K562 (cell line): ENCODE data around the gene KLHL18. TPM values are rescaled to one million over a fixed set of nuclear protein-coding genes. Genes with fewer than 3 reads are reported as not detected.

Experiments used
- BMI1 ChIP-seq: fragments of 150-350 bp; IDR thresholded peaks from 2 replicates; pipeline ENCODE4 v1.6.1; 2014; ENCODE audit warnings: low read length
- BRCA1 ChIP-seq, 2 experiments: fragments of 450-650 bp in 1 of 2; sonication (generic) in 1 of 2; formaldehyde crosslinking in 1 of 2; IDR thresholded peaks; 2 replicates each; pipeline versions ENCODE4 v1.5.0 to v1.6.1; 2017 to 2020; ENCODE audit warnings: mild to moderate bottlenecking in 1 of 2, missing genetic modification reagents in 1 of 2
- CBX1 ChIP-seq: sonication (generic); IDR thresholded peaks from 2 replicates; pipeline ENCODE4 v1.6.1; 2016; ENCODE audit warnings: antibody characterized with exemption, low read depth, mild to moderate bottlenecking
- CEBPG ChIP-seq, 3 experiments: fragments of 200-800 bp in 1 of 3; sonication (Bioruptor generic) in 1 of 3; sonication (generic) in 1 of 3; formaldehyde crosslinking in 1 of 3; IDR thresholded peaks in 2 of 3; conservative IDR thresholded peaks in 1 of 3; 2 replicates each; pipeline versions ENCODE4 v1.6.1 to v1.8.0; 2016 to 2022; ENCODE audit warnings: missing compliant biosample characterization in 2 of 3, missing genetic modification characterization in 2 of 3, mild to moderate bottlenecking in 1 of 3, missing genetic modification reagents in 1 of 3
- HEY1 ChIP-seq: fragments of 250-450 bp; sonication (Bioruptor Pico); IDR thresholded peaks from 2 replicates; pipeline ENCODE4 v1.5.0; 2020; ENCODE audit warnings: mild to moderate bottlenecking, moderate library complexity, borderline replicate concordance
- HLTF ChIP-seq: fragments of 450-650 bp; IDR thresholded peaks from 2 replicates; pipeline ENCODE4 v1.6.1; 2016
- NFE2L1 ChIP-seq: fragments of 450-650 bp; IDR thresholded peaks from 2 replicates; pipeline ENCODE4 v1.6.1; 2016; ENCODE audit warnings: missing genetic modification characterization, low read depth, mild to moderate bottlenecking, missing compliant biosample characterization, moderate library complexity, borderline replicate concordance
- NFYB ChIP-seq: IDR thresholded peaks from 2 replicates; pipeline ENCODE4 v1.6.1; 2011; ENCODE audit warnings: mild to moderate bottlenecking, moderate library complexity; ENCODE audit not compliant: insufficient read length; ENCODE audit errors: extremely low read depth
- NR1H2 ChIP-seq: sonication (generic); formaldehyde crosslinking; IDR thresholded peaks from 2 replicates; pipeline ENCODE4 v1.4.0; 2020; ENCODE audit warnings: mild to moderate bottlenecking, missing genetic modification reagents
- PYGO2 ChIP-seq: fragments of 450-650 bp; IDR thresholded peaks from 2 replicates; pipeline ENCODE4 v1.6.1; 2016; ENCODE audit warnings: mild to moderate bottlenecking, missing genetic modification characterization, moderate library complexity, missing compliant biosample characterization
- SMAD3 ChIP-seq: fragments of 450-650 bp; formaldehyde crosslinking; conservative IDR thresholded peaks from 2 replicates; pipeline ENCODE4 v1.4.0; 2020; ENCODE audit warnings: mild to moderate bottlenecking
- SNIP1 ChIP-seq: fragments of 450-650 bp; IDR thresholded peaks from 2 replicates; pipeline ENCODE4 v1.7.1; 2017; ENCODE audit warnings: low read depth, mild to moderate bottlenecking
- SP1 ChIP-seq: sonication (generic); formaldehyde crosslinking; IDR thresholded peaks from 2 replicates; pipeline ENCODE4 v1.8.1; 2022; ENCODE audit warnings: mild to moderate bottlenecking, missing genetic modification reagents
- XRCC5 ChIP-seq: fragments of 200-400 bp; formaldehyde crosslinking; IDR thresholded peaks from 2 replicates; pipeline ENCODE4 v1.6.1; 2017; ENCODE audit warnings: low read depth, mild to moderate bottlenecking, low read length
- ZBTB8A ChIP-seq: fragments of 450-650 bp; IDR thresholded peaks from 2 replicates; pipeline ENCODE4 v1.6.1; 2018; ENCODE audit warnings: mild to moderate bottlenecking, moderate library complexity; ENCODE audit not compliant: partially characterized antibody
- ZNF316 ChIP-seq: fragments of 450-650 bp; IDR thresholded peaks from 2 replicates; pipeline ENCODE4 v1.6.1; 2016
- ZNF445 ChIP-seq: fragments of 250-450 bp; sonication (Bioruptor Pico); IDR thresholded peaks from 2 replicates; pipeline ENCODE4 v1.4.0; 2020; ENCODE audit warnings: low read depth, mild to moderate bottlenecking, moderate library complexity
- polyA plus RNA-seq, 8 experiments: library from polyadenylated mRNA; depleted of rRNA in 4 of 8; stranded (reverse) in 5 of 8; unstranded in 3 of 8; fragments of >200 nt; fragmentation: Nextera tagmentation in 2 of 8; fragmentation: Illumina TruSeq in 1 of 8; extraction: Ambion mirVana in 2 of 8; extraction: Trizol in 1 of 8; gene quantifications; 2 replicates each; pipeline versions ENCODE4 v1.2.1 to v1.2.3, GENCODE V29; 2011 to 2014; ENCODE audit warnings: inconsistent platforms in 1 of 8, missing spikeins in 1 of 8
- total RNA-seq, 7 experiments: library from RNA; depleted of rRNA in 6 of 7; stranded (reverse); fragments of >200 nt in 6 of 7; fragmentation: Illumina TruSeq in 2 of 7; extraction: Trizol in 2 of 7; gene quantifications; 2 replicates each; pipeline versions ENCODE4 v1.2.1 to v1.2.3, GENCODE V29; 2011 to 2021; ENCODE audit warnings: low replicate concordance in 1 of 7
- TF ChIP-seq, protein P1 (sequence below), 3 experiments: fragments of 200-800 bp in 1 of 3; sonication (Bioruptor generic) in 1 of 3; sonication (generic) in 1 of 3; formaldehyde crosslinking in 1 of 3; IDR thresholded peaks; 2 replicates each; pipeline versions ENCODE4 v1.6.1 to v1.8.0; 2016 to 2022; ENCODE audit warnings: mild to moderate bottlenecking in 2 of 3, missing compliant biosample characterization in 2 of 3, missing genetic modification characterization in 2 of 3, missing genetic modification reagents in 1 of 3
- TF ChIP-seq, protein P2 (sequence below): fragments of 250-450 bp; sonication (Bioruptor Pico); IDR thresholded peaks from 2 replicates; pipeline ENCODE4 v1.5.0; 2021
- TF ChIP-seq, protein P3 (sequence below): sonication (generic); formaldehyde crosslinking; IDR thresholded peaks from 2 replicates; pipeline ENCODE4 v1.8.1; 2023; ENCODE audit warnings: mild to moderate bottlenecking, missing genetic modification reagents
- TF ChIP-seq, protein P4 (sequence below), 3 experiments: IDR thresholded peaks in 2 of 3; conservative IDR thresholded peaks in 1 of 3; 2 replicates each; pipeline ENCODE4 v1.5.1; 2011 to 2012; ENCODE audit warnings: low read length in 3 of 3, mild to moderate bottlenecking in 3 of 3, control low read depth in 2 of 3, improper control_type of control experiment in 1 of 3, inconsistent platforms in 1 of 3, low read depth in 1 of 3, mixed read lengths in 1 of 3, moderate library complexity in 1 of 3; ENCODE audit not compliant: insufficient read depth in 2 of 3

Gene KLHL18
- total and polyA plus RNA-seq, 9 of the 15 experiments (the other 6 are each of a cell fraction or from before 2014, with no cell fraction given): 26.7 to 97.5 (median 48.7) TPM

DNA sequence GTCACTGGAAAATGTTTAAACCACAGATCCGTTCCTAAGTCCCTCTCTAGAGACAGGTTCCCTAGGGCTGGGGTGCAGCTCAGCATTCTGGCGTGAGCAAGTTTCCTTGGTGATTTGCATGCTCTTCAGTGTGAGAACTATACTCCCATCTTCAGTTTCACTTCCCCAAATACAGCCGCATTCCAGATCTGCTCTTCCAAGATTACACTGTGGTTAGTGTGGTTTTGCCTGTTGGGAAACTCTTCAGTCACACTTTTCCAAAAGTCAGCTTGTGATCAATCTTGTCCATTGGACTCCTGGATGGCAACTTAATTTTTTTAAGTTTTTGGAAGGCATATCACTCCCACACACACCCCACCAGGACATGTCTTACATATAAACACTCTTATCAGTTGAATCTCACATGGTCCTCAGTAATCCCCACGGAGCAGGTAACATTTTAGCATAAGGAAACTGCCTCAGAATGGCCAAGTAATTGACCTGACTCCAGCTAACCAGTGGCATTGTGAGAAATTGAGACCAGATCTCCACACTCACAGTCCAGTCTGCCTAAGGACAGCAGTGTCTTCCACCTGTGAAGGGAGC lies 64.6 kb downstream of the KLHL18 start (continued):
- TF ChIP-seq, protein P1, sequence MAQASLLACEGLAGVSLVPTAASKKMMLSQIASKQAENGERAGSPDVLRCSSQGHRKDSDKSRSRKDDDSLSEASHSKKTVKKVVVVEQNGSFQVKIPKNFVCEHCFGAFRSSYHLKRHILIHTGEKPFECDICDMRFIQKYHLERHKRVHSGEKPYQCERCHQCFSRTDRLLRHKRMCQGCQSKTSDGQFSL (CRISPR knock-in tag; IDR thresholded peaks at IDR 0.05): no peak
- TF ChIP-seq, protein P1 (tag; IDR thresholded peaks at IDR 0.05): no peak
- TF ChIP-seq XRCC5 (no peak), SNIP1 (no peak), ZNF445 (CRISPR knock-in tag) (no peak), NFYB (no peak), CBX1 (no peak), SMAD3 (CRISPR knock-in tag) (no peak), SP1 (CRISPR knock-in tag) (peak; percentile 68), CEBPG (CRISPR knock-in tag; IDR thresholded peaks at IDR 0.05) (no peak), CEBPG (tag; conservative IDR thresholded peaks at IDR 0.05 in 1 of 2, IDR thresholded peaks at IDR 0.05 in 1 of 2) (peak in 1 of 2 experiments; percentile 85; a peak in 2 of 4 replicates), NFE2L1 (tag) (no peak), ZNF316 (no peak), BMI1 (no peak), ZBTB8A (no peak), HLTF (no peak), BRCA1 (IDR thresholded peaks at IDR 0.05) (no peak), BRCA1 (CRISPR knock-in tag; IDR thresholded peaks at IDR 0.05) (no peak), NR1H2 (CRISPR knock-in tag) (no peak), HEY1 (CRISPR knock-in tag) (peak; percentile 86; the same call in 1 of the 2 replicates), PYGO2 (peak; percentile 60; the same call in 1 of the 2 replicates)
- TF ChIP-seq, protein P2, sequence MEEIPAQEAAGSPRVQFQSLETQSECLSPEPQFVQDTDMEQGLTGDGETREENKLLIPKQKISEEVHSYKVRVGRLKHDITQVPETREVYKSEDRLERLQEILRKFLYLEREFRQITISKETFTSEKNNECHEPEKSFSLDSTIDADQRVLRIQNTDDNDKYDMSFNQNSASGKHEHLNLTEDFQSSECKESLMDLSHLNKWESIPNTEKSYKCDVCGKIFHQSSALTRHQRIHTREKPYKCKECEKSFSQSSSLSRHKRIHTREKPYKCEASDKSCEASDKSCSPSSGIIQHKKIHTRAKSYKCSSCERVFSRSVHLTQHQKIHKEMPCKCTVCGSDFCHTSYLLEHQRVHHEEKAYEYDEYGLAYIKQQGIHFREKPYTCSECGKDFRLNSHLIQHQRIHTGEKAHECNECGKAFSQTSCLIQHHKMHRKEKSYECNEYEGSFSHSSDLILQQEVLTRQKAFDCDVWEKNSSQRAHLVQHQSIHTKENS (CRISPR knock-in tag): no peak
- TF ChIP-seq, protein P3, sequence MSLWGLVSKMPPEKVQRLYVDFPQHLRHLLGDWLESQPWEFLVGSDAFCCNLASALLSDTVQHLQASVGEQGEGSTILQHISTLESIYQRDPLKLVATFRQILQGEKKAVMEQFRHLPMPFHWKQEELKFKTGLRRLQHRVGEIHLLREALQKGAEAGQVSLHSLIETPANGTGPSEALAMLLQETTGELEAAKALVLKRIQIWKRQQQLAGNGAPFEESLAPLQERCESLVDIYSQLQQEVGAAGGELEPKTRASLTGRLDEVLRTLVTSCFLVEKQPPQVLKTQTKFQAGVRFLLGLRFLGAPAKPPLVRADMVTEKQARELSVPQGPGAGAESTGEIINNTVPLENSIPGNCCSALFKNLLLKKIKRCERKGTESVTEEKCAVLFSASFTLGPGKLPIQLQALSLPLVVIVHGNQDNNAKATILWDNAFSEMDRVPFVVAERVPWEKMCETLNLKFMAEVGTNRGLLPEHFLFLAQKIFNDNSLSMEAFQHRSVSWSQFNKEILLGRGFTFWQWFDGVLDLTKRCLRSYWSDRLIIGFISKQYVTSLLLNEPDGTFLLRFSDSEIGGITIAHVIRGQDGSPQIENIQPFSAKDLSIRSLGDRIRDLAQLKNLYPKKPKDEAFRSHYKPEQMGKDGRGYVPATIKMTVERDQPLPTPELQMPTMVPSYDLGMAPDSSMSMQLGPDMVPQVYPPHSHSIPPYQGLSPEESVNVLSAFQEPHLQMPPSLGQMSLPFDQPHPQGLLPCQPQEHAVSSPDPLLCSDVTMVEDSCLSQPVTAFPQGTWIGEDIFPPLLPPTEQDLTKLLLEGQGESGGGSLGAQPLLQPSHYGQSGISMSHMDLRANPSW (CRISPR knock-in tag): no peak
- TF ChIP-seq, protein P4, sequence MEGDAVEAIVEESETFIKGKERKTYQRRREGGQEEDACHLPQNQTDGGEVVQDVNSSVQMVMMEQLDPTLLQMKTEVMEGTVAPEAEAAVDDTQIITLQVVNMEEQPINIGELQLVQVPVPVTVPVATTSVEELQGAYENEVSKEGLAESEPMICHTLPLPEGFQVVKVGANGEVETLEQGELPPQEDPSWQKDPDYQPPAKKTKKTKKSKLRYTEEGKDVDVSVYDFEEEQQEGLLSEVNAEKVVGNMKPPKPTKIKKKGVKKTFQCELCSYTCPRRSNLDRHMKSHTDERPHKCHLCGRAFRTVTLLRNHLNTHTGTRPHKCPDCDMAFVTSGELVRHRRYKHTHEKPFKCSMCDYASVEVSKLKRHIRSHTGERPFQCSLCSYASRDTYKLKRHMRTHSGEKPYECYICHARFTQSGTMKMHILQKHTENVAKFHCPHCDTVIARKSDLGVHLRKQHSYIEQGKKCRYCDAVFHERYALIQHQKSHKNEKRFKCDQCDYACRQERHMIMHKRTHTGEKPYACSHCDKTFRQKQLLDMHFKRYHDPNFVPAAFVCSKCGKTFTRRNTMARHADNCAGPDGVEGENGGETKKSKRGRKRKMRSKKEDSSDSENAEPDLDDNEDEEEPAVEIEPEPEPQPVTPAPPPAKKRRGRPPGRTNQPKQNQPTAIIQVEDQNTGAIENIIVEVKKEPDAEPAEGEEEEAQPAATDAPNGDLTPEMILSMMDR (IDR thresholded peaks at IDR 0.05 in 2 of 3, conservative IDR thresholded peaks at IDR 0.05 in 1 of 3; ENCODE audit: insufficient read depth in 2 of 3, low read depth in 1 of 3, low read length in 3 of 3): no peak
